ENCODE data around the gene TMEM253.

The TMEM253 gene

GRCh38 chr14:21108791-21109190 lies 7.9 kb downstream of the TMEM253 start:
- no peak overlapping the region for H3K4me3 ChIP-seq (ENCODE audit: control insufficient read depth, low read depth, low read length)
- DNase-seq (ENCODE audit: low read depth): no peak
- no peak for TF ChIP-seq CTCF (IDR thresholded peaks at IDR 0.05; ENCODE audit: control insufficient read depth, insufficient read depth, low read depth, low read length, missing control alignments)

- no peak overlapping the region for H3K4me3 ChIP-seq (ENCODE audit: control insufficient read depth, low read depth, low read length)
- DNase-seq (ENCODE audit: low read depth): no peak
- no peak for TF ChIP-seq CTCF (IDR thresholded peaks at IDR 0.05; ENCODE audit: control insufficient read depth, insufficient read depth, low read depth, low read length, missing control alignments)
These were observed 8.7 kb downstream of the TMEM253 start for GRCh38 chr14:21109377-21110138.

GRCh38 chr14:21112255-21112654 lies 11.4 kb downstream of the TMEM253 start:
- no peak overlapping the region for H3K4me3 ChIP-seq (ENCODE audit: control insufficient read depth, low read depth, low read length)
- no peak for TF ChIP-seq CTCF (IDR thresholded peaks at IDR 0.05; ENCODE audit: control insufficient read depth, insufficient read depth, low read depth, low read length, missing control alignments)
- no peak for DNase-seq (ENCODE audit: low read depth)

- TF ChIP-seq CTCF (IDR thresholded peaks at IDR 0.05; ENCODE audit: control insufficient read depth, insufficient read depth, low read depth, low read length, missing control alignments): no peak
- H3K4me3 ChIP-seq (ENCODE audit: control insufficient read depth, low read depth, low read length): no peak overlapping the region
- DNase-seq (ENCODE audit: low read depth): no peak
These were observed 12.5 kb downstream of the TMEM253 start for GRCh38 chr14:21113369-21113768.

- H3K4me3 ChIP-seq (ENCODE audit: control insufficient read depth, low read depth, low read length): no peak overlapping the region
- DNase-seq (ENCODE audit: low read depth): no peak
- no peak for TF ChIP-seq CTCF (IDR thresholded peaks at IDR 0.05; ENCODE audit: control insufficient read depth, insufficient read depth, low read depth, low read length, missing control alignments)
These were observed 18.1 kb downstream of the TMEM253 start for GRCh38 chr14:21118933-21119332.

- no peak overlapping the region for H3K4me3 ChIP-seq (ENCODE audit: control insufficient read depth, low read depth, low read length)
- DNase-seq (ENCODE audit: low read depth): no peak
- no peak for TF ChIP-seq CTCF (IDR thresholded peaks at IDR 0.05; ENCODE audit: control insufficient read depth, insufficient read depth, low read depth, low read length, missing control alignments)
These were observed 19.8 kb downstream of the TMEM253 start for GRCh38 chr14:21120686-21121085.
